Measurements from ENCODE around the gene TXNIP.

DNA sequence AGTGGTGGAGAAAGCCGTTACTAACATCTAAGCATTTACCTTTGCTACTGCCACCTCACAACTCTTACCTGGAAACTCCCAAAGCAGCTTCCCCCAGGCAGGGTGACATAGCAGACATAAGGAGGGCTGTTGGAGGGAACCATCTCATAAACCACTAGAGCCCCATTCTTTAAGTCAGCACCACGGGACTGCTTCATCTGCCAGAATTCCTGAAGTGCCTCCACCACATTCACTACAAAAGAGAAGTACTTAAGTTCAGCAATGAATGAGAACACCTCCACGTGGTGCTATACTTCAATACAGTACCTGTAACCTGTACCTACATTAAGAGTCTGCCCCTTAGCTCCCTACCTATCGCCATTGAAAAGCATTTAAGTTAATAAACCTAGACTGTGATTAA, 48.8 kb downstream of the TXNIP start:
- no peak for TF ChIP-seq EZH2 (IDR thresholded peaks at IDR 0.05; ENCODE audit: low read depth)
- TF ChIP-seq, protein P1, sequence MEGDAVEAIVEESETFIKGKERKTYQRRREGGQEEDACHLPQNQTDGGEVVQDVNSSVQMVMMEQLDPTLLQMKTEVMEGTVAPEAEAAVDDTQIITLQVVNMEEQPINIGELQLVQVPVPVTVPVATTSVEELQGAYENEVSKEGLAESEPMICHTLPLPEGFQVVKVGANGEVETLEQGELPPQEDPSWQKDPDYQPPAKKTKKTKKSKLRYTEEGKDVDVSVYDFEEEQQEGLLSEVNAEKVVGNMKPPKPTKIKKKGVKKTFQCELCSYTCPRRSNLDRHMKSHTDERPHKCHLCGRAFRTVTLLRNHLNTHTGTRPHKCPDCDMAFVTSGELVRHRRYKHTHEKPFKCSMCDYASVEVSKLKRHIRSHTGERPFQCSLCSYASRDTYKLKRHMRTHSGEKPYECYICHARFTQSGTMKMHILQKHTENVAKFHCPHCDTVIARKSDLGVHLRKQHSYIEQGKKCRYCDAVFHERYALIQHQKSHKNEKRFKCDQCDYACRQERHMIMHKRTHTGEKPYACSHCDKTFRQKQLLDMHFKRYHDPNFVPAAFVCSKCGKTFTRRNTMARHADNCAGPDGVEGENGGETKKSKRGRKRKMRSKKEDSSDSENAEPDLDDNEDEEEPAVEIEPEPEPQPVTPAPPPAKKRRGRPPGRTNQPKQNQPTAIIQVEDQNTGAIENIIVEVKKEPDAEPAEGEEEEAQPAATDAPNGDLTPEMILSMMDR (conservative IDR thresholded peaks at IDR 0.05): no peak
